HEK293 (cell line): Measurements from ENCODE around the gene PRAF2.

ENCODE experiments used
- CTCF ChIA-PET: fragments of 350-600 bp; formaldehyde crosslinking; extraction: SDS; loops from one replicate; lab custom pipeline; 2021; ENCODE audit warnings: antibody characterized with exemption; lab: Yijun Ruan, JAX
- POLR2A ChIA-PET: fragments of 300-600 bp; formaldehyde crosslinking; extraction: SDS; loops from one replicate; lab custom pipeline; 2020; ENCODE audit warnings: antibody characterized with exemption, inconsistent platforms; lab: Yijun Ruan, JAX
- H3K27ac ChIP-seq: fragments of 200-500 bp; sonication (Bioruptor generic); 2 replicates; pipeline ENCODE4 v1.5.1; 2014; ENCODE audit warnings: low read depth, low read length, control low read depth, inconsistent platforms; ENCODE audit errors: extremely low read depth
- H3K36me3 ChIP-seq, 2 experiments: fragments of 200-500 bp in 1 of 2; sonication (Bioruptor generic) in 1 of 2; 1 replicate in 1 of 2; 2 replicates in 1 of 2; pipeline ENCODE4 v1.5.1; 2014 to 2017; ENCODE audit warnings: inconsistent platforms in 2 of 2, low read length in 2 of 2; ENCODE audit not compliant: control insufficient read depth in 2 of 2, insufficient read depth in 1 of 2
- H3K4me1 ChIP-seq: fragments of 200-500 bp; sonication (Bioruptor generic); 2 replicates; pipeline ENCODE4 v1.5.1; 2014; ENCODE audit warnings: mild to moderate bottlenecking, low read length, inconsistent platforms; ENCODE audit not compliant: control insufficient read depth, insufficient read depth
- H3K4me3 ChIP-seq: 2 replicates; pipeline ENCODE4 v1.5.1; 2011; ENCODE audit warnings: low read depth, mild to moderate bottlenecking, control low read depth, low read length, moderate library complexity
- H3K9me3 ChIP-seq: fragments of 200-500 bp; sonication (Bioruptor generic); 2 replicates; pipeline ENCODE4 v1.5.1; 2014; ENCODE audit warnings: low read depth, low read length, inconsistent platforms; ENCODE audit not compliant: control insufficient read depth, insufficient read depth
- BCL11B ChIP-seq: fragments of 450-650 bp; formaldehyde crosslinking; IDR thresholded peaks from 2 replicates; pipeline ENCODE4 v1.5.1; 2016; ENCODE audit warnings: low read depth, missing biosample characterization, missing genetic modification characterization
- KLF1 ChIP-seq: fragments of 450-650 bp; formaldehyde crosslinking; IDR thresholded peaks from 2 replicates; pipeline ENCODE4 v1.5.1; 2016; ENCODE audit warnings: missing biosample characterization, missing genetic modification characterization
- KLF17 ChIP-seq: fragments of 450-650 bp; formaldehyde crosslinking; IDR thresholded peaks from 2 replicates; pipeline ENCODE4 v1.5.1; 2016; ENCODE audit warnings: missing biosample characterization, missing genetic modification characterization
- KLF7 ChIP-seq: fragments of 450-650 bp; formaldehyde crosslinking; IDR thresholded peaks from 2 replicates; pipeline ENCODE4 v1.5.1; 2016; ENCODE audit warnings: missing biosample characterization, missing genetic modification characterization, borderline replicate concordance
- MYNN ChIP-seq: fragments of 450-650 bp; formaldehyde crosslinking; IDR thresholded peaks from 2 replicates; pipeline ENCODE4 v1.5.1; 2016; ENCODE audit warnings: missing biosample characterization, missing genetic modification characterization, borderline replicate concordance
- PRDM10 ChIP-seq: fragments of 450-650 bp; formaldehyde crosslinking; IDR thresholded peaks from 2 replicates; pipeline ENCODE4 v1.5.1; 2016; ENCODE audit warnings: missing biosample characterization, missing genetic modification characterization
- SCRT1 ChIP-seq: fragments of 450-650 bp; formaldehyde crosslinking; IDR thresholded peaks from 2 replicates; pipeline ENCODE4 v1.5.1; 2016; ENCODE audit warnings: missing biosample characterization, missing genetic modification characterization, borderline replicate concordance
- ZBTB17 ChIP-seq: fragments of 450-650 bp; formaldehyde crosslinking; IDR thresholded peaks from 2 replicates; pipeline ENCODE4 v1.5.1; 2016; ENCODE audit warnings: missing biosample characterization, missing genetic modification characterization
- ZBTB26 ChIP-seq: fragments of 450-650 bp; formaldehyde crosslinking; optimal IDR thresholded peaks from 2 replicates; pipeline ENCODE3; 2016; ENCODE audit warnings: missing biosample characterization, mild to moderate bottlenecking, missing genetic modification characterization
- ZBTB6 ChIP-seq: fragments of 450-650 bp; formaldehyde crosslinking; IDR thresholded peaks from 2 replicates; pipeline ENCODE4 v1.5.1; 2017; ENCODE audit warnings: missing biosample characterization, missing genetic modification characterization
- ZEB2 ChIP-seq: fragments of 450-650 bp; formaldehyde crosslinking; IDR thresholded peaks from 2 replicates; pipeline ENCODE4 v1.5.1; 2016; ENCODE audit warnings: missing biosample characterization, missing genetic modification characterization
- ZNF24 ChIP-seq: fragments of 450-650 bp; formaldehyde crosslinking; IDR thresholded peaks from 2 replicates; pipeline ENCODE4 v1.5.1; 2016; ENCODE audit warnings: missing biosample characterization, missing genetic modification characterization
- ZNF324 ChIP-seq: fragments of 450-650 bp; formaldehyde crosslinking; IDR thresholded peaks from 2 replicates; pipeline ENCODE4 v1.5.1; 2016; ENCODE audit warnings: missing biosample characterization, missing genetic modification characterization
- ZNF354C ChIP-seq: fragments of 450-650 bp; formaldehyde crosslinking; IDR thresholded peaks from 2 replicates; pipeline ENCODE4 v1.5.1; 2016; ENCODE audit warnings: missing biosample characterization, missing genetic modification characterization, low read depth, borderline replicate concordance
- ZNF513 ChIP-seq: fragments of 450-650 bp; IDR thresholded peaks from 2 replicates; pipeline ENCODE4 v1.5.1; 2018; ENCODE audit warnings: missing biosample characterization, missing genetic modification characterization
- ZNF600 ChIP-seq: fragments of 450-650 bp; formaldehyde crosslinking; IDR thresholded peaks from 2 replicates; pipeline ENCODE4 v1.5.1; 2016; ENCODE audit warnings: missing biosample characterization, missing genetic modification characterization
- ZNF639 ChIP-seq: fragments of 450-650 bp; formaldehyde crosslinking; IDR thresholded peaks from 2 replicates; pipeline ENCODE4 v1.5.1; 2016; ENCODE audit warnings: missing biosample characterization, missing genetic modification characterization
- ZNF645 ChIP-seq: fragments of 450-650 bp; formaldehyde crosslinking; IDR thresholded peaks from 2 replicates; pipeline ENCODE4; 2016; ENCODE audit warnings: missing biosample characterization, missing genetic modification characterization
- ZNF768 ChIP-seq: fragments of 450-650 bp; formaldehyde crosslinking; IDR thresholded peaks from 2 replicates; pipeline ENCODE4 v1.5.1; 2018; ENCODE audit warnings: missing biosample characterization, mild to moderate bottlenecking, missing genetic modification characterization

PRAF2 gene

GRCh38 chrX:49043220-49043986, 30.4 kb downstream of the PRAF2 start, which contains the start of gene TFE3 (continued):
- TF ChIP-seq KLF17 (tag by site-specific recombination) = peak; percentile 72
- TF ChIP-seq SCRT1 (tag by site-specific recombination) = no peak
- TF ChIP-seq ZNF645 (tag by site-specific recombination) = no peak
- no peak for TF ChIP-seq ZNF354C (tag by site-specific recombination)
- TF ChIP-seq ZNF639 (tag by site-specific recombination) = 0 out of 2 replicates have a peak, but pooled peaks have one; percentile 41
- TF ChIP-seq ZBTB26 = peak; percentile 43
- TF ChIP-seq MYNN (tag by site-specific recombination) = peak; percentile 100
- 0 out of 2 replicates have a peak, but pooled peaks have one; percentile 15 for TF ChIP-seq KLF7 (tag by site-specific recombination)
- 0 out of 2 replicates have a peak, but pooled peaks have one; percentile 18 for TF ChIP-seq ZNF24 (tag by site-specific recombination)
- peak; percentile 68; the same call in 1 of the 2 replicates for TF ChIP-seq BCL11B (tag by site-specific recombination)
- TF ChIP-seq ZEB2 (tag by site-specific recombination) = peak; percentile 52; the same call in 1 of the 2 replicates
- TF ChIP-seq ZNF324 (tag by site-specific recombination) = peak; percentile 63; the same call in 1 of the 2 replicates
- peak; percentile 54; the same call in 1 of the 2 replicates for TF ChIP-seq ZNF600 (tag by site-specific recombination)
- peak; percentile 55; the same call in 1 of the 2 replicates for TF ChIP-seq KLF1 (tag by site-specific recombination)
- no peak for TF ChIP-seq ZBTB6
- TF ChIP-seq ZNF768 = no peak
- peak; percentile 73 for TF ChIP-seq ZBTB17 (tag by site-specific recombination)
- TF ChIP-seq, all 188 proteins: peak for 42

GRCh38 chrX:49042581-49043219, 31.1 kb downstream of the PRAF2 start:
- H3K27ac ChIP-seq = peak overlapping the region; percentile 86
- peak overlapping the region; percentile 77 for H3K4me3 ChIP-seq
- peaks cover 7% of the 10 kb centered on the region for H3K4me1 ChIP-seq
- no peaks in the 10 kb centered on the region for H3K9me3 ChIP-seq
- ChIA-PET POLR2A (interaction anchor here (0.6 to 3.2 kb wide), 8 partner anchors 10 to 148 kb away, joined by 3 to 24 read pairs (median 5); partner anchors contain the start of genes GRIPAP1, KCND1, OTUD5 and WDR45), CTCF (interaction anchor here (0.7 to 1.6 kb wide), 3 partner anchors 18 to 175 kb away, joined by 3 to 9 read pairs (median 4); partner anchors contain the start of gene GRIPAP1)
- H3K36me3 ChIP-seq = peaks cover 0 to 19% of the 10 kb centered on the region in 2 experiments; a peak in 1 of 3 replicates
- TF ChIP-seq ZNF513 (tag by site-specific recombination) (no peak), PRDM10 (tag by site-specific recombination) (no peak)
